ELF-1 (cell line): ENCODE data around the gene ALS2CL.
A peak's percentile ranks its signal among the peaks of the same experiment; 100 is the strongest.

ENCODE experiments used
- DNase-seq: peaks from one replicate; pipeline ENCODE4 v3.0.0-alpha.2; 2016; ENCODE audit warnings: low read depth, low spot score

The ALS2CL gene

GRCh38 chr3:46716461-46717441, 23.3 kb upstream of the ALS2CL start:
- DNase-seq: no peak

- DNase-seq: no peak
Measured at GRCh38 chr3:46715507-46716175, 22.2 kb upstream of the ALS2CL start.

- DNase-seq: no peak
Measured at GRCh38 chr3:46714728-46715506, 21.4 kb upstream of the ALS2CL start.

- no peak for DNase-seq
Measured at GRCh38 chr3:46713898-46714552, 20.5 kb upstream of the ALS2CL start.

DNA sequence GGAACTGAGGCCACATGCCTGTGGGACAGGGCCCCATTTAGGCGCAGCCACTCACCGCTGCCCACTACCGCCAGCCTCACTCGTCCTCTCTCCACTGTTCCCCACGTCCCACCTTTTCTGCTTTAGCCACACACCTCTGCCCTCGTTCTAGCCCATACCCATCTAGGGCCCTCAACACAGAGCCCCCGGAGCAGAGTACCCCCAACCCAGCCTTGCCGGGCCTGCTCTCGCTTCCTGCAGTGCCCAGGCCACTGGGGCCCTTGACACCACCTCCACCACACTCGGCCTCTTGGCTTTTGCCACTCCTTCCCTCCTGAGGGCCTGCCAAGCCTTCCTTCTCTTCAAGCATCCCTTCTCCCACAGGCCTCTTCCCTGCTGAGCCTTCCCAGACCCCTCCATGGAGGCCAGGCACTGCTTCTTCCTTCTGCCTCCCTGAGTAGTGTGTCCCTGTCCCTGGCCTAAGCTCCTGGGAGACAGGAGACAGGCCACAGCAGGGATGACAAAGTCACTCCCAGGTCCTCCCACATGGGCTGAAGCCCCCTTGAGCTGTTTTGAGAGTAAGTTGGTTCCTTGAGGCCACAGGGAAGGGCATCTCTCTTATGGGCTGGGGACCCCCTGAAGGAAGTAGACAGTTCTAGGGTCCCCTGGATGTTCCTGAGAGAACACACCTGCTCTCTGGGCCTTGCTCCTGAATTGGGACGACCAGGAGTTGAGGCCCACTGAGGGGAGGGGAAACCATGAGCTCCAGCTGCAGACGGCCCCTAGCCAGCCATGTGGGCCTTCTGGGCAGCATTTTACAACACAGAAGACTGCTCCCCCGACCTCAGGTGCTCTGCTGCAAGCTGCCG, 19.8 kb upstream of the ALS2CL start:
- DNase-seq: no peak

- no peak for DNase-seq
Measured at GRCh38 chr3:46712191-46713049, 18.9 kb upstream of the ALS2CL start.

GRCh38 chr3:46711760-46712159, 18.3 kb upstream of the ALS2CL start:
- no peak for DNase-seq

DNA sequence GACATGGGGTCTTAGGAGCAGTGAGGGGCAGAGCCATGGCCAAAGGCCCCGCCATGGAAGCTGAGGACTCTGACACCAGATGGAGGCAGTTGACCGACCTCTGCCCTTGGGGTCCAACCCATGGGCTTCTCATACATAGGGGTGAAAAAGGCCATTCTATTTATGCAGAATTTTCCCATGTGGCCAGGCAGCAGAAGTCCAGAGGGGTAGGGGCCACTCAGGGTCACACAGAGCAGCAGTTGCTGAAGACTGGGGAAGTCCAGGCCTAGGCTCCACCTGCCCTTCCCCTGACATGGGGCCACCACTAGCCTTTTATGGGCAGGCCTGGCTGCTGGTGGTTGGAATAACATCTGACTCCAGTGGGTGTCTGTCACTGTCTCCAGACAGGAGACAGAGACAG, 17.8 kb upstream of the ALS2CL start:
- no peak for DNase-seq

- DNase-seq: no peak
Measured at GRCh38 chr3:46710671-46711295, 17.3 kb upstream of the ALS2CL start.

DNA sequence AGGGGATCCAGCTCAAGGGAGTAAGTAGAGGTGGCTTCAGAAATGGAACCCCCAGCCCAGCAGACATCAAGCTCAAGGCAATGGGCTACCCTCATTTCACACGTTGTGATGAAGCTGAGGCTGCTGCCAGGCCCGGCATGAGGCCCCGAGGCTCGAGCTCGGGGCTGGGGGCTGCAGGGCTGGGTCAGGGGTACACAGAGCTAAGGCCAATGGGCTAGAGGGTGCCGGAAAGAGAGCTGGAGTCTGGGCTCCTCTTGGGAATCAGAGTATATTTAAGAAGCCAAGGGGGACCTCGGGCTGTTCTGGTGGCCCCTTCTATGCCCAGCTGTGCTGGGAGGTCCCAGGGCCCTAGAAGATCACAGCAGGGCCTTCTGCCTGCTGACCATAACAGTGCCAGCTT, 16.8 kb upstream of the ALS2CL start:
- no peak for DNase-seq

DNA sequence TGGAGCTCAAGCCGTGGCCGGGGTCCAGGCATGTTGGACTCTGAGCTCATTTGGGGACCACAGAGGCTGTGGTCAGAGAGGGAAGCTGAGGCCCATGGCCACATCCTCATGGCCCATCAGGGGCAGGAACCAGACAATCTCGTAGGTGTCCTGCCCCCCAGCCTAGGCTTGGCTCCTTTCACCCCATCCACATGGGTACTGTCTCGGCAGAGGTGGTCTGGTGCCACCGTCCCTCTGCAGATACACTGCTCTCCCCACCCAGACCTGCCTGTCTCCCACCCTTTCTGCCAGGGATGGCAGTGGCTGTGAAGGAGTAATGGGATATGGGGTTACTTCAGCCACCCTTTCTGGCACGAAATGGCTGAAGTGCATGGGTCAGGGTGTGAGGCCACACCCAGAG, 16.2 kb upstream of the ALS2CL start:
- no peak for DNase-seq

- no peak for DNase-seq
Measured at GRCh38 chr3:46709157-46709654, 15.7 kb upstream of the ALS2CL start.

DNA sequence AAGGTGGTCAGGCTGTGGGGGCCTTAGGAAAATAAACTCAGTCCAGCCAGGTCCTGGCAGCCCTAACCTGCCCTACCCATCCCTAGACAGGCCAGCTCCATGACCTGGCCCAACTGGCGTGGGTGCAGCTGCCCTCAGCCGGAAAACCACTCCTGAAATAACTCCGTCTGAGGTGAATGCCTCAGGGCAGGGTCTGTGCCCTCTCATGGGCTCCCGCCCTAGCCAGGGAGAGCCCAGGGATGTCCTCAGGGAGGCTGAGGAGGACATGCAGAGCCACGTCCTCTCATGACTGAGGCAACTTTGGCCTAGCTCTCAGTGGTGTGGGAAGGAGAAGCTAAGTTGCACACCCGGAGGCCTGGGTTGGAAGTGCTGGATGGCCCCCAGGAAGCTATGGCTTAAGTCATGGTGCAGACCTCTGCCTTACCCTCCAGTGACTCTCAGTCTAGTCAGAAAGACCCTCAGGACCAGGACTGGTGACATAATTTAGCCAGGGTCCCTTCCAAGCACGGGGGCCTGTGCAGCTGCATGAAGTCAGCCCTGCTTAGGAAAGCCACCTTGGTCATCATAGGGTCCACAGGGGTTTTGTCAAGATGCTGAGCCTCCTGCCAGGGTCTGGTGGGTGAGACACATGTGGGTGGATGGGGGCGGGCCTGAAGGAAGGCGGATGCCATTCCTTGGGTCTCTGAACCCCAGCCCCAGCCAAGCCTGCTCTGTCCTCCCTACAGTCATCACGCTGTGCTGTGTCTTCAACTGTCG, 15.1 kb upstream of the ALS2CL start:
- DNase-seq: no peak

- DNase-seq: no peak
Measured at GRCh38 chr3:46707601-46708011, 14.1 kb upstream of the ALS2CL start.

- DNase-seq: peak; percentile 44
Measured at GRCh38 chr3:46706771-46707582, 13.5 kb upstream of the ALS2CL start.

- DNase-seq: peak; percentile 74
Measured at GRCh38 chr3:46705751-46706552, 12.5 kb upstream of the ALS2CL start.
